ENCODE measurements around the gene WTIP. TPM values are rescaled to one million over a fixed set of nuclear protein-coding genes. Genes with fewer than 3 reads are reported as not detected.
"Not testable (repeated sequence)": the region's sequence is repeated elsewhere in the genome, so short reads cannot be mapped to it uniquely, and the experiment has no call there.

WTIP gene
- total and polyA plus RNA-seq, 2 donors: 2.5 to 3.6 TPM

- Histone ChIP-seq H3K4me3 (ENCODE audit: low read length in 2 of 2) (no peak overlapping the region), H3K4me1 (ENCODE audit: control insufficient read depth in 2 of 2, insufficient read depth in 2 of 2, low read length in 2 of 2) (no peaks in the 10 kb centered on the region), H3K9me3 (ENCODE audit: control insufficient read depth in 2 of 2, insufficient read depth in 1 of 2, low read length in 1 of 2) (no peaks in the 10 kb centered on the region), H3K27ac (ENCODE audit: low read depth in 1 of 2, low read length in 1 of 2) (no peak overlapping the region), H3K36me3 (ENCODE audit: control insufficient read depth in 2 of 2, insufficient read depth in 2 of 2, low read length in 1 of 2) (no peaks in the 10 kb centered on the region), H3K27me3 (ENCODE audit: control insufficient read depth in 2 of 2, insufficient read depth in 1 of 2, low read length in 1 of 2) (peaks cover 10 to 13% of the 10 kb centered on the region in 2 donors)
- 93% methylated on average over 14 of the region's 14 CpGs for WGBS
- no peak for DNase-seq (ENCODE audit: low read depth in 6 of 9, low spot score in 9 of 9)
These were observed 23.9 kb downstream of the WTIP start for GRCh38 chr19:34505321-34506025.

- no peaks in the 10 kb centered on the region for H3K36me3 ChIP-seq (ENCODE audit: control insufficient read depth in 2 of 2, insufficient read depth in 2 of 2, low read length in 1 of 2)
- WGBS: 89% methylated on average over 8 of the region's 8 CpGs
- DNase-seq (ENCODE audit: low read depth in 6 of 9, low spot score in 9 of 9): no peak
These were observed 24.4 kb downstream of the WTIP start for GRCh38 chr19:34506026-34506370.

DNA sequence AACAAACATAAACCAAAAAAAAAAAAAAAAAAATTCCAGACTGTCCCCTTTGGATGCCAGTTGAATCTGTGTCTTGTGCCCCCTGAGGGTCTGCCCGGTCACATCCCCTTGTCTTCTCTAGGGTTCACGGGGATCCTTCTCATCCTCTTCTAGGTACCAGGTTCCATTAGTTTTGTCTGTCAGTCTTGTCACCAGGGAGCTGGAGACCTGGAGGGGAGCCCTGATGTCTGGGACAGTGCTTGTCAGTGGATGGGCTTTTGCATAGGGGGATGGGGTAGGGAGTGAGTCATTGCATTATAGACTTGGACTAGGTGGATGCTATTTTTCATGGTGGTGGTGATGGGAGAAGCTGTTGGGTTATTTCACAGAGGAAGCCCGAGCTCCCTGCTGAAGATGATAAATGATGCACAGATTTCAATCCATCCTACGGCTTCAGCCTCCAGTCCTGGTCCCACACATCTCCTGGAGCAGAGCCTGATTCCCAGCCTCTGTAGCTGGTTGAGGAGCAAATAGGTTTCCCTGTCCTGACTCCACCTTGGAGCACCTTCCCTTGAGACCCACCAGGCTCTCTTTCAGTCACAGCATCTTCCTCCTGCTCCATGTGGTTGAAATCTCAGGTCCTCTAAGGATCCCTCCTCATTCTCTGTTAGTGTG lies 26.0 kb downstream of the WTIP start:
- H3K9me3 ChIP-seq (ENCODE audit: control insufficient read depth in 2 of 2, insufficient read depth in 1 of 2, low read length in 1 of 2): no peaks in the 10 kb centered on the region
- no peak for DNase-seq (ENCODE audit: low read depth in 6 of 9, low spot score in 9 of 9)
- 94% methylated on average over 4 of the region's 4 CpGs for WGBS

More at GRCh38 chr19:34506026-34506370, 24.4 kb downstream of the WTIP start:
- no peaks in the 10 kb centered on the region for H3K9me3 ChIP-seq (ENCODE audit: control insufficient read depth in 2 of 2, insufficient read depth in 1 of 2, low read length in 1 of 2)
- no peaks in the 10 kb centered on the region for H3K4me1 ChIP-seq (ENCODE audit: control insufficient read depth in 2 of 2, insufficient read depth in 2 of 2, low read length in 2 of 2)
- no peak overlapping the region for H3K27ac ChIP-seq (ENCODE audit: low read depth in 1 of 2, low read length in 1 of 2)
- H3K27me3 ChIP-seq (ENCODE audit: control insufficient read depth in 2 of 2, insufficient read depth in 1 of 2, low read length in 1 of 2): peaks cover 5 to 8% of the 10 kb centered on the region in 2 donors
- H3K4me3 ChIP-seq (ENCODE audit: low read length in 2 of 2): no peak overlapping the region

DNA sequence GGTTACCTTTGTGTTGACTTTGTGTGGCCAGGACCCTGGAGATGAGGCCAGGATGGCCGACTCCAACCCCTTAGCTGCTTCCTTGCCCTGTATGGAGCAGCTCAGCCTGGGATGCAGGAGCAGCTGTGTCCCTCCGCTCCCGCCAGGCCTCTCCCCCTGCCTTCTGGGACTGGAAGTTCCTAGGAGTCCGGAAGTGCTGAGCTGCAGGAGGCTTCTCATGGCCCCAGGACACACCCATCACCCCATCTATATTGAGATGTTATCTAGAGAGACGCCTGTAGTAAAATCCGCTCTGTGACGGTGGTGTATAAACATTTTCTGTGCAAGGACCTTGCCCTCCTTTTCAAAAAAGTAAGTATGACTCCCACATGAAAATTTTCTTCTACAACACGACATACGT lies 27.0 kb downstream of the WTIP start:
- no peak for DNase-seq (ENCODE audit: low read depth in 6 of 9, low spot score in 9 of 9)
- no peaks in the 10 kb centered on the region for H3K36me3 ChIP-seq (ENCODE audit: control insufficient read depth in 2 of 2, insufficient read depth in 2 of 2, low read length in 1 of 2)
- H3K27ac ChIP-seq (ENCODE audit: low read depth in 1 of 2, low read length in 1 of 2): no peak overlapping the region
- H3K4me3 ChIP-seq (ENCODE audit: low read length in 2 of 2): no peak overlapping the region
- H3K9me3 ChIP-seq (ENCODE audit: control insufficient read depth in 2 of 2, insufficient read depth in 1 of 2, low read length in 1 of 2): no peaks in the 10 kb centered on the region
- no peaks in the 10 kb centered on the region for H3K4me1 ChIP-seq (ENCODE audit: control insufficient read depth in 2 of 2, insufficient read depth in 2 of 2, low read length in 2 of 2)
- 73% methylated on average over 9 of the region's 9 CpGs for WGBS
- no peaks in the 10 kb centered on the region for H3K27me3 ChIP-seq (ENCODE audit: control insufficient read depth in 2 of 2, insufficient read depth in 1 of 2, low read length in 1 of 2)

More for the DNA sequence above, 26.0 kb downstream of the WTIP start:
- H3K4me1 ChIP-seq (ENCODE audit: control insufficient read depth in 2 of 2, insufficient read depth in 2 of 2, low read length in 2 of 2): no peaks in the 10 kb centered on the region
- H3K27ac ChIP-seq (ENCODE audit: low read depth in 1 of 2, low read length in 1 of 2): no peak overlapping the region
- no peaks in the 10 kb centered on the region for H3K36me3 ChIP-seq (ENCODE audit: control insufficient read depth in 2 of 2, insufficient read depth in 2 of 2, low read length in 1 of 2)
- H3K4me3 ChIP-seq (ENCODE audit: low read length in 2 of 2): no peak overlapping the region
- no peaks in the 10 kb centered on the region for H3K27me3 ChIP-seq (ENCODE audit: control insufficient read depth in 2 of 2, insufficient read depth in 1 of 2, low read length in 1 of 2)

GRCh38 chr19:34510904-34511303 lies 29.3 kb downstream of the WTIP start:
- WGBS: 97% methylated on average over 5 of the region's 5 CpGs
- H3K9me3 ChIP-seq (ENCODE audit: control insufficient read depth in 2 of 2, insufficient read depth in 1 of 2, low read length in 1 of 2); H3K4me3 ChIP-seq (ENCODE audit: low read length in 2 of 2); H3K27me3 ChIP-seq (ENCODE audit: control insufficient read depth in 2 of 2, insufficient read depth in 1 of 2, low read length in 1 of 2); DNase-seq (ENCODE audit: low read depth in 6 of 9, low spot score in 9 of 9); H3K36me3 ChIP-seq (ENCODE audit: control insufficient read depth in 2 of 2, insufficient read depth in 2 of 2, low read length in 1 of 2); H3K27ac ChIP-seq (ENCODE audit: low read depth in 1 of 2, low read length in 1 of 2); H3K4me1 ChIP-seq (ENCODE audit: control insufficient read depth in 2 of 2, insufficient read depth in 2 of 2, low read length in 2 of 2): not testable (repeated sequence)

DNA sequence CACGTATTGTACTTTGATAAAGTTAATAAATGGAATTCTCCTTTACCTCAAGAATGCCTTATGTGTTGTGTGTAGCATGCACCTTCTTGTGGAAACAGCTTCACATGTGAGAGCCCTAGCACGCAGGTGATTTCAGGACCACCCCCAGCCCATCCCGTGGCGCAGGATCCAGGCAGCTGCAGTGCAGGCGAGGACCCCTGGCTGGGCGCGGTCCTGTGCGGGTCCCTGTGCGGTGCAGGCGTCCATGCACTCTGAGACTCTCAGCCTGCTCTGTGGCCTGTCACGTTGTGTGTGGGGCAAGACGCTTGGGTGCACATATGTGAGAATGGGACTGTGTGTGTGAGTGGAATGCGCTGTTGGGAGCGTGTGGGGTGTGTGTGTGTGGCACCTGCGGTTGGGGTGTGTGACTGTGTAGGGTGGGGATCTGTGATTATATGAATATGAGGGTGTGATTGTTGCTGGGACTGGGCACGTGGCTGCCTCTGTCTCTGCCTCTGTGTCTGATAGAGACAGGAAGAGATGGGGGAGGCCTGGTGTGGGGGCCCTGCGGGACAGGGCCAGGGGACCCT lies 30.8 kb downstream of the WTIP start:
- Histone ChIP-seq H3K27me3 (ENCODE audit: control insufficient read depth in 2 of 2, insufficient read depth in 1 of 2, low read length in 1 of 2) (no peaks in the 10 kb centered on the region), H3K4me1 (ENCODE audit: control insufficient read depth in 2 of 2, insufficient read depth in 2 of 2, low read length in 2 of 2) (no peaks in the 10 kb centered on the region), H3K9me3 (ENCODE audit: control insufficient read depth in 2 of 2, insufficient read depth in 1 of 2, low read length in 1 of 2) (no peaks in the 10 kb centered on the region), H3K27ac (ENCODE audit: low read depth in 1 of 2, low read length in 1 of 2) (no peak overlapping the region), H3K36me3 (ENCODE audit: control insufficient read depth in 2 of 2, insufficient read depth in 2 of 2, low read length in 1 of 2) (no peaks in the 10 kb centered on the region), H3K4me3 (ENCODE audit: low read length in 2 of 2) (no peak overlapping the region)
- 89% methylated on average over 17 of the region's 17 CpGs for WGBS
- DNase-seq (ENCODE audit: low read depth in 6 of 9, low spot score in 9 of 9): no peak

DNA sequence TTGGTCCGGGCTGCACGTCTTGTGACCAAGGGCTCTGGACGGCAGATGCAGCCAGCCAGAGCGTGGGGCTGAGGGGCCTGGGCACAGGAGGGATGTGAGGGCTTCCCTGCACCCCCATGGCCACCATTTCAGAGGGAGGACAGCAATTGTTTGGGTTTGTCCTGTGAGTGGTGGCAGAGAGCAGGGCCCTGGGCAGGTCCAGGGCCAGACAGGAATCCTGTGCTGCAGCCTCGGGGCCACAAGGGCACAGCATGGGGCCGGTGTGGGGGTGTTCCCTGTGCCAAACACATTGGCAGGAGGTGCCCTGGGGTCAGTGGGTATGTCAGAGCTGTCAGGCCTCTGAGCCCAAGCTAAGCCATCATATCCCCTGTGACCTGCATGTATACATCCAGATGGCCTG lies 32.2 kb downstream of the WTIP start:
- no peaks in the 10 kb centered on the region for H3K36me3 ChIP-seq (ENCODE audit: control insufficient read depth in 2 of 2, insufficient read depth in 2 of 2, low read length in 1 of 2)
- WGBS: 85% methylated on average over 6 of the region's 6 CpGs
- no peaks in the 10 kb centered on the region for H3K4me1 ChIP-seq (ENCODE audit: control insufficient read depth in 2 of 2, insufficient read depth in 2 of 2, low read length in 2 of 2)
- H3K9me3 ChIP-seq (ENCODE audit: control insufficient read depth in 2 of 2, insufficient read depth in 1 of 2, low read length in 1 of 2): no peaks in the 10 kb centered on the region
- no peaks in the 10 kb centered on the region for H3K27me3 ChIP-seq (ENCODE audit: control insufficient read depth in 2 of 2, insufficient read depth in 1 of 2, low read length in 1 of 2)
- H3K4me3 ChIP-seq (ENCODE audit: low read length in 2 of 2): no peak overlapping the region
- H3K27ac ChIP-seq (ENCODE audit: low read depth in 1 of 2, low read length in 1 of 2): no peak overlapping the region
- DNase-seq (ENCODE audit: low read depth in 6 of 9, low spot score in 9 of 9): no peak

- 63% methylated on average over 2 of the region's 2 CpGs for WGBS
- H3K4me3 ChIP-seq (ENCODE audit: low read length in 2 of 2): no peak overlapping the region
- no peaks in the 10 kb centered on the region for H3K27me3 ChIP-seq (ENCODE audit: control insufficient read depth in 2 of 2, insufficient read depth in 1 of 2, low read length in 1 of 2)
- H3K36me3 ChIP-seq (ENCODE audit: control insufficient read depth in 2 of 2, insufficient read depth in 2 of 2, low read length in 1 of 2): no peaks in the 10 kb centered on the region
- H3K27ac ChIP-seq (ENCODE audit: low read depth in 1 of 2, low read length in 1 of 2): no peak overlapping the region
- no peaks in the 10 kb centered on the region for H3K4me1 ChIP-seq (ENCODE audit: control insufficient read depth in 2 of 2, insufficient read depth in 2 of 2, low read length in 2 of 2)
- H3K9me3 ChIP-seq (ENCODE audit: control insufficient read depth in 2 of 2, insufficient read depth in 1 of 2, low read length in 1 of 2): no peaks in the 10 kb centered on the region
- no peak for DNase-seq (ENCODE audit: low read depth in 6 of 9, low spot score in 9 of 9)
These were observed 38.0 kb downstream of the WTIP start for GRCh38 chr19:34519602-34520001.

- H3K36me3 ChIP-seq (ENCODE audit: control insufficient read depth in 2 of 2, insufficient read depth in 2 of 2, low read length in 1 of 2): no peaks in the 10 kb centered on the region
- no peaks in the 10 kb centered on the region for H3K4me1 ChIP-seq (ENCODE audit: control insufficient read depth in 2 of 2, insufficient read depth in 2 of 2, low read length in 2 of 2)
- H3K27me3 ChIP-seq (ENCODE audit: control insufficient read depth in 2 of 2, insufficient read depth in 1 of 2, low read length in 1 of 2): no peaks in the 10 kb centered on the region
- H3K9me3 ChIP-seq (ENCODE audit: control insufficient read depth in 2 of 2, insufficient read depth in 1 of 2, low read length in 1 of 2): no peaks in the 10 kb centered on the region
- no peak overlapping the region for H3K4me3 ChIP-seq (ENCODE audit: low read length in 2 of 2)
- WGBS: 81% methylated on average over 1 of the region's 1 CpG
- DNase-seq (ENCODE audit: low read depth in 6 of 9, low spot score in 9 of 9): no peak
- no peak overlapping the region for H3K27ac ChIP-seq (ENCODE audit: low read depth in 1 of 2, low read length in 1 of 2)
These were observed 41.9 kb downstream of the WTIP start for GRCh38 chr19:34523408-34523807.
